PC-3 (cell line): Measurements from ENCODE around the gene CD3E.

Source experiments
- EZH2phosphoT487 ChIP-seq: fragments of 300-600 bp; sonication (generic); IDR thresholded peaks from 2 replicates; pipeline ENCODE4 v1.6.1; 2018; ENCODE audit warnings: mild to moderate bottlenecking, antibody characterized with exemption, low read length, borderline replicate concordance
- TF ChIP-seq, protein P1 (sequence below): fragments of 300-600 bp; sonication (generic); conservative IDR thresholded peaks from 2 replicates; pipeline ENCODE4 v1.5.1; 2017; ENCODE audit warnings: antibody characterized with exemption, low read depth, mild to moderate bottlenecking, low read length

DNA sequence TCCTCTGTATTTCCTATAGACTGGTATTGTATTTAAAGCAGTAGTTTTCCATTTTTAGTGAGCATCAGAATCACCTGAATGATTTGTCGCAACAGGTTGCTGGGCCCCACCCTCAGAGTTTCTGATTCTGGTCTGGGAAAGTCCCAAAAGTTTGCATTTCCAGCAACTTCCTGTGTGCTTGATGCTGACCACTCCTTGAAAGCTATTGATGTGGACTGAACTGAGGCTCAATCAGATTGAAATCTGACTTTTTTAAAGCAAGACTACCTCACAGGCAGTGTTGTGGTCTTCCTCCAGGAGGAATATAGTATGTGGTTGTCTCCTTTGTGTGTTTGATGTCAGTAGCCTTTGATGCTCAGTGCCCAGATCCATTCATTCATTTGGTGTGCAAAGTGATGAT, 23.2 kb upstream of the CD3E start:
- TF ChIP-seq, protein P1, sequence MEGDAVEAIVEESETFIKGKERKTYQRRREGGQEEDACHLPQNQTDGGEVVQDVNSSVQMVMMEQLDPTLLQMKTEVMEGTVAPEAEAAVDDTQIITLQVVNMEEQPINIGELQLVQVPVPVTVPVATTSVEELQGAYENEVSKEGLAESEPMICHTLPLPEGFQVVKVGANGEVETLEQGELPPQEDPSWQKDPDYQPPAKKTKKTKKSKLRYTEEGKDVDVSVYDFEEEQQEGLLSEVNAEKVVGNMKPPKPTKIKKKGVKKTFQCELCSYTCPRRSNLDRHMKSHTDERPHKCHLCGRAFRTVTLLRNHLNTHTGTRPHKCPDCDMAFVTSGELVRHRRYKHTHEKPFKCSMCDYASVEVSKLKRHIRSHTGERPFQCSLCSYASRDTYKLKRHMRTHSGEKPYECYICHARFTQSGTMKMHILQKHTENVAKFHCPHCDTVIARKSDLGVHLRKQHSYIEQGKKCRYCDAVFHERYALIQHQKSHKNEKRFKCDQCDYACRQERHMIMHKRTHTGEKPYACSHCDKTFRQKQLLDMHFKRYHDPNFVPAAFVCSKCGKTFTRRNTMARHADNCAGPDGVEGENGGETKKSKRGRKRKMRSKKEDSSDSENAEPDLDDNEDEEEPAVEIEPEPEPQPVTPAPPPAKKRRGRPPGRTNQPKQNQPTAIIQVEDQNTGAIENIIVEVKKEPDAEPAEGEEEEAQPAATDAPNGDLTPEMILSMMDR: no peak
- TF ChIP-seq EZH2phosphoT487: no peak
